ENCODE measurements around the gene RCOR2. TPM values are rescaled to one million over a fixed set of nuclear protein-coding genes. Genes with fewer than 3 reads are reported as not detected.

Gene RCOR2
- total and polyA plus RNA-seq, 12 donors: 0.33 to 4.5 (median 1.2) TPM; not detected in 2

GRCh38 chr11:63940786-63941185, 23.8 kb upstream of the RCOR2 start:
- TF ChIP-seq POLR2A (IDR thresholded peaks at IDR 0.05): no peak
- TF ChIP-seq CTCF (IDR thresholded peaks at IDR 0.05): no peak
- DNase-seq: no peak
- H3K4me3 ChIP-seq: no peak overlapping the region
- intact Hi-C loops (cut with DNase I): loop anchor here in 1 of 2 donors (10.0 kb wide), 1 partner anchor 176 kb away; the partner anchor contains the start of gene ZFTA
- 79 to 89% (median 82%) methylated on average over 6 of the region's 6 CpGs for WGBS, 4 donors
- H3K4me1 ChIP-seq (replicated peaks in 1 of 2): peaks cover 20 to 43% of the 10 kb centered on the region in 2 donors
- H3K36me3 ChIP-seq (replicated peaks in 1 of 2): no peaks in the 10 kb centered on the region
- no peaks in the 10 kb centered on the region for H3K9me3 ChIP-seq (replicated peaks in 1 of 3)
- H3K27ac ChIP-seq: no peak overlapping the region
- H3K27me3 ChIP-seq: no peaks in the 10 kb centered on the region

- intact Hi-C loops (cut with DNase I): no loop called here
- TF ChIP-seq POLR2A (IDR thresholded peaks at IDR 0.05) (no peak), CTCF (IDR thresholded peaks at IDR 0.05) (no peak)
- peak overlapping the region in 2 of 5 donors; percentile 28 to 77 for H3K27ac ChIP-seq
- no peaks in the 10 kb centered on the region for H3K27me3 ChIP-seq
- WGBS, 4 donors: 0 to 3% (median 2%) methylated on average over 12 to 26 of the region's 26 CpGs
- H3K9me3 ChIP-seq (replicated peaks in 1 of 3): no peaks in the 10 kb centered on the region
- peak in 4 of 7 donors; percentile 24 to 47 (median 36) for DNase-seq
- peak overlapping the region in 3 of 4 donors; percentile 52 to 68 (median 64) for H3K4me3 ChIP-seq
- H3K36me3 ChIP-seq (replicated peaks in 1 of 2): no peaks in the 10 kb centered on the region
- H3K4me1 ChIP-seq (replicated peaks in 1 of 2): peaks cover 10 to 29% of the 10 kb centered on the region in 2 donors
Observed at GRCh38 chr11:63939397-63939891, 22.5 kb upstream of the RCOR2 start.

- no peaks in the 10 kb centered on the region for H3K9me3 ChIP-seq (replicated peaks in 1 of 3)
- TF ChIP-seq POLR2A (IDR thresholded peaks at IDR 0.05): peak; percentile 26 to 48
- peak in 1 of 6 experiments; percentile 1 for TF ChIP-seq CTCF (IDR thresholded peaks at IDR 0.05)
- H3K27me3 ChIP-seq: no peaks in the 10 kb centered on the region
- DNase-seq: peak; percentile 95 to 96 (median 96)
- H3K27ac ChIP-seq: peak within 1 kb of the TSS in 3 of 5 donors; percentile 28 to 77 (median 50)
- intact Hi-C loops (cut with DNase I): no loop called here
- H3K36me3 ChIP-seq (replicated peaks in 1 of 2): no peaks in the 10 kb centered on the region
- WGBS, 4 donors: 0% methylated on average over 21 to 86 of the region's 92 CpGs
- H3K4me3 ChIP-seq: peak within 1 kb of the TSS in 3 of 4 donors; percentile 52 to 68 (median 64)
- H3K4me1 ChIP-seq (replicated peaks in 1 of 2): peaks cover 6 to 22% of the 10 kb centered on the region in 2 donors
Observed at GRCh38 chr11:63938479-63939396, 21.8 kb upstream of the RCOR2 start, which contains the start of gene NAA40. TSS of gene NAA40 (plus strand) at chr11:63939002. CDS start at chr11:63939097, 95 bp downstream.

Measured in adrenal gland (tissue), 12 donors.